A673 (cell line): ENCODE measurements around the gene PLK1.

Experiments
- EZH2 ChIP-seq: fragments of 200-600 bp; sonication (generic); IDR thresholded peaks from 2 replicates; pipeline ENCODE4 v1.6.1; 2017; ENCODE audit warnings: borderline replicate concordance, low read depth, mild to moderate bottlenecking, mixed read lengths, antibody characterized with exemption, low read length; ENCODE audit not compliant: poor library complexity, severe bottlenecking
- TF ChIP-seq, protein P1 (sequence below): fragments of 300-800, 200-600 bp; sonication (generic); conservative IDR thresholded peaks from 2 replicates; pipeline ENCODE4 v1.5.1; 2017; ENCODE audit warnings: low read depth, mild to moderate bottlenecking, antibody characterized with exemption, low read length, moderate library complexity, mixed read lengths

DNA sequence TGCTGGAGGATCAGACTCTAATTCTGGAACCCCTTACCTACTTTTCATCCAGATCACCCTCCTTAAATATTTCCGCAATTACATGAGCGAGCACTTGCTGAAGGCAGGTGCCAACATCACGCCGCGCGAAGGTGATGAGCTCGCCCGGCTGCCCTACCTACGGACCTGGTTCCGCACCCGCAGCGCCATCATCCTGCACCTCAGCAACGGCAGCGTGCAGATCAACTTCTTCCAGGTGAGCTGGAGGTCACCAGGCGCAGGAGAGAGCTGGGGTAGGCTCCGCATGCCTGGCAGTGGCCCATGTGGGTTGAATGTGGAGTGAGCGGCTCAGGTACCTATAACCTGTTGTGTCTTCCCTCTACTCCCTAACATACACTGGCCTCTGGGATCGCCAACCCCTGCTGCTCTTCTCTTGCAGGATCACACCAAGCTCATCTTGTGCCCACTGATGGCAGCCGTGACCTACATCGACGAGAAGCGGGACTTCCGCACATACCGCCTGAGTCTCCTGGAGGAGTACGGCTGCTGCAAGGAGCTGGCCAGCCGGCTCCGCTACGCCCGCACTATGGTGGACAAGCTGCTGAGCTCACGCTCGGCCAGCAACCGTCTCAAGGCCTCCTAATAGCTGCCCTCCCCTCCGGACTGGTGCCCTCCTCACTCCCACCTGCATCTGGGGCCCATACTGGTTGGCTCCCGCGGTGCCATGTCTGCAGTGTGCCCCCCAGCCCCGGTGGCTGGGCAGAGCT lies 10.9 kb downstream of the PLK1 start:
- TF ChIP-seq, protein P1, sequence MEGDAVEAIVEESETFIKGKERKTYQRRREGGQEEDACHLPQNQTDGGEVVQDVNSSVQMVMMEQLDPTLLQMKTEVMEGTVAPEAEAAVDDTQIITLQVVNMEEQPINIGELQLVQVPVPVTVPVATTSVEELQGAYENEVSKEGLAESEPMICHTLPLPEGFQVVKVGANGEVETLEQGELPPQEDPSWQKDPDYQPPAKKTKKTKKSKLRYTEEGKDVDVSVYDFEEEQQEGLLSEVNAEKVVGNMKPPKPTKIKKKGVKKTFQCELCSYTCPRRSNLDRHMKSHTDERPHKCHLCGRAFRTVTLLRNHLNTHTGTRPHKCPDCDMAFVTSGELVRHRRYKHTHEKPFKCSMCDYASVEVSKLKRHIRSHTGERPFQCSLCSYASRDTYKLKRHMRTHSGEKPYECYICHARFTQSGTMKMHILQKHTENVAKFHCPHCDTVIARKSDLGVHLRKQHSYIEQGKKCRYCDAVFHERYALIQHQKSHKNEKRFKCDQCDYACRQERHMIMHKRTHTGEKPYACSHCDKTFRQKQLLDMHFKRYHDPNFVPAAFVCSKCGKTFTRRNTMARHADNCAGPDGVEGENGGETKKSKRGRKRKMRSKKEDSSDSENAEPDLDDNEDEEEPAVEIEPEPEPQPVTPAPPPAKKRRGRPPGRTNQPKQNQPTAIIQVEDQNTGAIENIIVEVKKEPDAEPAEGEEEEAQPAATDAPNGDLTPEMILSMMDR, result no peak
- no peak for TF ChIP-seq EZH2
